ENCODE measurements around the gene SAFB2. TPM values are rescaled to one million over a fixed set of nuclear protein-coding genes. Genes with fewer than 3 reads are reported as not detected.

SAFB2 gene
- total RNA-seq, 1 experiment from 2014 or later, result 76.1 TPM

- no peak for DNase-seq
- Histone ChIP-seq H4K91ac (ENCODE audit: insufficient read length, low read depth, low read length) (no peak overlapping the region), H3K4me1 (ENCODE audit: insufficient read depth, low read length) (no peaks in the 10 kb centered on the region), H3K9me3 (ENCODE audit: control insufficient read depth, low read depth, low read length) (no peaks in the 10 kb centered on the region), H2AK5ac (ENCODE audit: insufficient read length, low read length) (no peak overlapping the region), H3K18ac (ENCODE audit: insufficient read length, low read depth, low read length) (no peak overlapping the region), H2BK120ac (ENCODE audit: low read depth, low read length, poor library complexity, severe bottlenecking) (no peak overlapping the region), H4K8ac (replicated peaks; ENCODE audit: insufficient read length, low read depth, low read length) (no peak overlapping the region), H3K79me1 (ENCODE audit: insufficient read depth, low read depth, low read length, poor library complexity, severe bottlenecking) (peaks cover 7% of the 10 kb centered on the region), H2BK12ac (ENCODE audit: insufficient read length, low read depth, low read length) (no peak overlapping the region), H3K4me2 (ENCODE audit: insufficient read depth, insufficient read length, low read length) (no peak overlapping the region), H3K23me2 (ENCODE audit: insufficient read length, low read depth, low read length, poor library complexity, severe bottlenecking) (no peaks in the 10 kb centered on the region), H2BK5ac (ENCODE audit: insufficient read length, low read length) (no peak overlapping the region), H3K79me2 (ENCODE audit: insufficient read depth, low read length) (peaks cover 12% of the 10 kb centered on the region; the same call in 1 of the 2 replicates), H3T11ph (ENCODE audit: low read length) (no peak overlapping the region), H3K14ac (ENCODE audit: insufficient read depth, low read length) (no peak overlapping the region), H3K4ac (ENCODE audit: low read depth, low read length) (no peak overlapping the region), H3K9ac (ENCODE audit: extremely low read depth, insufficient read length, low read length) (no peak overlapping the region), H4K5ac (ENCODE audit: insufficient read length, low read depth, low read length) (no peak overlapping the region), H2BK15ac (ENCODE audit: low read depth, low read length) (no peak overlapping the region), H3K56ac (ENCODE audit: insufficient read length, low read depth, low read length) (no peak overlapping the region), H3K27ac (ENCODE audit: insufficient read length, low read depth, low read length) (no peak overlapping the region), H2AFZ (ENCODE audit: low read length) (no peak overlapping the region), H2BK20ac (ENCODE audit: low read depth, low read length, poor library complexity, severe bottlenecking) (no peak overlapping the region), H4K20me1 (ENCODE audit: control insufficient read depth, insufficient read depth, insufficient read length) (no peaks in the 10 kb centered on the region), H3K23ac (ENCODE audit: insufficient read length, low read depth, low read length) (no peak overlapping the region), H3K27me3 (ENCODE audit: insufficient read depth, low read length) (no peaks in the 10 kb centered on the region)
- Mint-ChIP-seq H3K36me3 (ENCODE audit: insufficient read depth in 1 of 3, low read depth in 3 of 3) (peaks cover 38 to 77% (median 72%) of the 10 kb centered on the region in 3 experiments; a peak in 6 of 7 replicates), H3K9me3 (no peaks in the 10 kb centered on the region), H3K4me3 (no peak overlapping the region), H3K27me3 (ENCODE audit: low read depth) (no peaks in the 10 kb centered on the region), H3K27ac (no peak overlapping the region), H3K4me1 (peaks cover 0 to 2% of the 10 kb centered on the region in 2 experiments; a peak in 2 of 4 replicates)
- WGBS (ENCODE audit: extremely low coverage, insufficient read length, low lambda C conversion rate), result no CpG with 5 or more reads among the region's 4 CpGs
- TF ChIP-seq, protein P1, sequence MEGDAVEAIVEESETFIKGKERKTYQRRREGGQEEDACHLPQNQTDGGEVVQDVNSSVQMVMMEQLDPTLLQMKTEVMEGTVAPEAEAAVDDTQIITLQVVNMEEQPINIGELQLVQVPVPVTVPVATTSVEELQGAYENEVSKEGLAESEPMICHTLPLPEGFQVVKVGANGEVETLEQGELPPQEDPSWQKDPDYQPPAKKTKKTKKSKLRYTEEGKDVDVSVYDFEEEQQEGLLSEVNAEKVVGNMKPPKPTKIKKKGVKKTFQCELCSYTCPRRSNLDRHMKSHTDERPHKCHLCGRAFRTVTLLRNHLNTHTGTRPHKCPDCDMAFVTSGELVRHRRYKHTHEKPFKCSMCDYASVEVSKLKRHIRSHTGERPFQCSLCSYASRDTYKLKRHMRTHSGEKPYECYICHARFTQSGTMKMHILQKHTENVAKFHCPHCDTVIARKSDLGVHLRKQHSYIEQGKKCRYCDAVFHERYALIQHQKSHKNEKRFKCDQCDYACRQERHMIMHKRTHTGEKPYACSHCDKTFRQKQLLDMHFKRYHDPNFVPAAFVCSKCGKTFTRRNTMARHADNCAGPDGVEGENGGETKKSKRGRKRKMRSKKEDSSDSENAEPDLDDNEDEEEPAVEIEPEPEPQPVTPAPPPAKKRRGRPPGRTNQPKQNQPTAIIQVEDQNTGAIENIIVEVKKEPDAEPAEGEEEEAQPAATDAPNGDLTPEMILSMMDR (conservative IDR thresholded peaks at IDR 0.05), result no peak
Observed at GRCh38 chr19:5643060-5643459, 20.5 kb upstream of the SAFB2 start.
